GM12878 (cell line): ENCODE measurements around the gene NEFH. TPM values are rescaled to one million over a fixed set of nuclear protein-coding genes. Genes with fewer than 3 reads are reported as not detected.

Source experiments
- ATAC-seq: fragments of 200-7000 bp; cut with Tn5 transposase; 3 replicates; pipeline ENCODE4 v1.9.1; 2020; ENCODE audit warnings: mild to moderate bottlenecking, moderate library complexity
- BruUV-seq: library from RNA; stranded (reverse); fragments of 400-500 nt; replicated peaks from 2 replicates; lab custom pipeline; 2021; lab: Mats Ljungman, UMichigan
- CTCF ChIA-PET: fragments of 300-600 bp; sonication (Branson Sonifier 250); formaldehyde crosslinking; extraction: SDS; loops from one replicate; lab custom pipeline; 2021; ENCODE audit warnings: inconsistent platforms; lab: Yijun Ruan, JAX
- POLR2A ChIA-PET: fragments of 350-600 bp; formaldehyde crosslinking; extraction: SDS; loops from one replicate; lab custom pipeline; 2021; ENCODE audit warnings: inconsistent platforms; lab: Charles Lee
- RAD21 ChIA-PET: fragments of 300-600 bp; sonication (Branson Sonifier 250); formaldehyde crosslinking; loops from one replicate; lab custom pipeline; 2023; ENCODE audit warnings: antibody characterized with exemption; ENCODE audit not compliant: unreplicated experiment; lab: Charles Lee
- SMC1A ChIA-PET: fragments of 300-600 bp; sonication (Branson Sonifier 250); formaldehyde crosslinking; loops from one replicate; lab custom pipeline; 2023; ENCODE audit not compliant: unreplicated experiment, uncharacterized antibody; lab: Charles Lee
- DNase-seq: peaks from one replicate; pipeline ENCODE4 v3.0.0-alpha.2; 2011; ENCODE audit warnings: low read depth, low spot score
- FAIRE-seq: peaks from 3 replicates; lab custom pipeline; 2011; peaks lifted over from hg19 to GRCh38; lab: Jason Lieb, UNC
- H2AFZ ChIP-seq: 2 replicates; pipeline ENCODE4 v1.6.0; 2011; ENCODE audit warnings: low read depth, low read length, control low read depth; ENCODE audit not compliant: control insufficient read depth
- H3K27ac ChIP-seq: 2 replicates; pipeline ENCODE4 v1.5.1; 2011; ENCODE audit warnings: control low read depth; ENCODE audit not compliant: control insufficient read depth, insufficient read depth
- H3K27me3 ChIP-seq, 2 experiments: replicated peaks in 1 of 2; 2 replicates each; pipeline versions ENCODE4 v1.6.0 to v1.6.1; 2011; ENCODE audit warnings: low read length in 1 of 2; ENCODE audit not compliant: control insufficient read depth in 2 of 2, insufficient read depth in 2 of 2
- H3K36me3 ChIP-seq, 2 experiments: 2 replicates each; pipeline ENCODE4 v1.5.1; 2011; ENCODE audit warnings: low read length in 1 of 2; ENCODE audit not compliant: control insufficient read depth in 2 of 2, insufficient read depth in 2 of 2
- H3K4me1 ChIP-seq: 2 replicates; pipeline ENCODE4 v1.6.1; 2011; ENCODE audit warnings: mild to moderate bottlenecking, low read length, moderate library complexity, mixed read lengths; ENCODE audit not compliant: control insufficient read depth, insufficient read depth
- H3K4me2 ChIP-seq: 2 replicates; pipeline ENCODE4 v1.6.0; 2011; ENCODE audit warnings: control low read depth; ENCODE audit not compliant: control insufficient read depth, insufficient read depth
- H3K4me3 ChIP-seq: fragments of 200-600 bp; sonication (generic); 2 replicates; pipeline ENCODE4 v1.5.1; 2016
- H3K79me2 ChIP-seq: 2 replicates; pipeline ENCODE4 v1.6.0; 2011; ENCODE audit warnings: low read length; ENCODE audit not compliant: control insufficient read depth, insufficient read depth
- H3K9ac ChIP-seq: 2 replicates; pipeline ENCODE4 v1.8.0; 2011; ENCODE audit warnings: low read length, control low read depth, mixed read lengths; ENCODE audit not compliant: control insufficient read depth, insufficient read depth
- H3K9me3 ChIP-seq: replicated peaks from 3 replicates; pipeline ENCODE4 v1.5.1; 2011; ENCODE audit warnings: mild to moderate bottlenecking, low read length; ENCODE audit not compliant: control insufficient read depth, insufficient read depth
- H4K20me1 ChIP-seq: 2 replicates; pipeline ENCODE4 v1.6.0; 2011; ENCODE audit not compliant: control insufficient read depth, insufficient read depth
- BCLAF1 ChIP-seq: fragments of 450-650 bp; IDR thresholded peaks from 2 replicates; pipeline ENCODE4 v1.6.1; 2017; ENCODE audit warnings: antibody characterized with exemption, mild to moderate bottlenecking, moderate library complexity
- BRCA1 ChIP-seq: IDR thresholded peaks from 2 replicates; pipeline ENCODE4 v1.6.1; 2011; ENCODE audit warnings: low read depth, low read length, improper control_type of control experiment
- CHD1 ChIP-seq: IDR thresholded peaks from 2 replicates; pipeline ENCODE4 v1.6.1; 2012; ENCODE audit warnings: low read depth, low read length, improper control_type of control experiment
- EGR1 ChIP-seq, 2 experiments: IDR thresholded peaks; 1 replicate in 1 of 2; 2 replicates in 1 of 2; pipeline ENCODE4 v1.6.1; 2011 to 2012; ENCODE audit warnings: low read depth in 2 of 2, low read length in 2 of 2, borderline replicate concordance in 1 of 2, mild to moderate bottlenecking in 1 of 2, moderate library complexity in 1 of 2
- FOXK2 ChIP-seq: fragments of 450-650 bp; IDR thresholded peaks from 2 replicates; pipeline ENCODE4 v1.6.1; 2017; ENCODE audit warnings: mild to moderate bottlenecking, moderate library complexity
- HDAC2 ChIP-seq: fragments of 200-600 bp; sonication (generic); IDR thresholded peaks from 2 replicates; pipeline ENCODE4 v1.6.1; 2017
- IRF3 ChIP-seq: fragments of 450-650 bp; IDR thresholded peaks from 2 replicates; pipeline ENCODE4 v1.6.1; 2014; ENCODE audit warnings: mild to moderate bottlenecking
- MTA3 ChIP-seq: IDR thresholded peaks from 2 replicates; pipeline ENCODE4 v1.6.1; 2012; ENCODE audit warnings: low read length, inconsistent platforms, borderline replicate concordance
- MXI1 ChIP-seq: fragments of 150-350 bp; IDR thresholded peaks from 2 replicates; pipeline ENCODE4 v1.6.1; 2011; ENCODE audit warnings: low read depth, mild to moderate bottlenecking, inconsistent platforms, low read length, improper control_type of control experiment
- NFIC ChIP-seq: IDR thresholded peaks from 2 replicates; pipeline ENCODE4 v1.6.1; 2012; ENCODE audit warnings: low read depth, mild to moderate bottlenecking, inconsistent platforms, low read length, moderate library complexity
- PAX8 ChIP-seq: fragments of 450-650 bp; IDR thresholded peaks from 2 replicates; pipeline ENCODE4 v1.6.1; 2017; ENCODE audit warnings: mild to moderate bottlenecking, moderate library complexity
- SUZ12 ChIP-seq: fragments of 200-600 bp; sonication (generic); IDR thresholded peaks from one replicate; pipeline ENCODE4 v1.6.1; 2018; ENCODE audit warnings: antibody characterized with exemption, mild to moderate bottlenecking; ENCODE audit not compliant: unreplicated experiment
- USF1 ChIP-seq: IDR thresholded peaks from 2 replicates; pipeline ENCODE4 v1.6.1; 2011; ENCODE audit warnings: borderline replicate concordance, low read depth, mild to moderate bottlenecking, moderate library complexity, mixed read lengths, low read length; ENCODE audit not compliant: insufficient read depth; ENCODE audit errors: extremely low read length
- ZBED1 ChIP-seq: IDR thresholded peaks from 2 replicates; pipeline ENCODE4 v1.6.1; 2016; ENCODE audit warnings: borderline replicate concordance
- ZNF217 ChIP-seq: fragments of 450-650 bp; IDR thresholded peaks from 2 replicates; pipeline ENCODE4 v1.6.1; 2017; ENCODE audit warnings: antibody characterized with exemption, mild to moderate bottlenecking
- WGBS: methylation state at CpG from one replicate; pipeline ENCODE4 v1.1.6; 2016; ENCODE audit warnings: low lambda C conversion rate; ENCODE audit not compliant: insufficient replicate concordance, insufficient coverage; ENCODE audit errors: missing lambda C conversion rate; 5-methylcytosine and 5-hydroxymethylcytosine counted together
- in situ Hi-C: fragments of 300-500 bp; cut with MboI; formaldehyde crosslinking; loops from 9 replicates; pipeline ENCODE4 v1.14.3; 2018; ENCODE audit warnings: mixed read lengths
- intact Hi-C: fragments of 100-400 bp; cut with micrococcal nuclease; formaldehyde crosslinking; loops from one replicate; pipeline ENCODE4 v1.14.2; 2022; ENCODE audit not compliant: unreplicated experiment
- polyA plus RNA-seq, 11 experiments: library from polyadenylated mRNA; depleted of rRNA in 4 of 11; unstranded in 6 of 11; stranded (reverse) in 5 of 11; fragments of >200 nt; fragmentation: Nextera tagmentation in 4 of 11; fragmentation: Illumina TruSeq in 1 of 11; extraction: Ambion mirVana in 4 of 11; extraction: Trizol in 1 of 11; gene quantifications; 1 replicate in 1 of 11; 2 replicates in 10 of 11; pipeline versions ENCODE4 v1.2.1 to v1.2.3, GENCODE V29; 2011 to 2016; ENCODE audit warnings: inconsistent platforms in 2 of 11, missing spikeins in 2 of 11, low read depth in 1 of 11
- total RNA-seq, 4 experiments: library from RNA; depleted of rRNA in 3 of 4; stranded (reverse); fragments of >200 nt in 3 of 4; fragmentation: Illumina TruSeq in 1 of 4; extraction: Trizol in 1 of 4; gene quantifications; 2 replicates each; pipeline versions ENCODE4 v1.2.1 to v1.2.3, GENCODE V29; 2013 to 2021

NEFH gene
- total and polyA plus RNA-seq, 10 of the 15 experiments (the other 5 are each of a cell fraction or from before 2014, with no cell fraction given): 0.02 to 0.25 (median 0.09) TPM

DNA sequence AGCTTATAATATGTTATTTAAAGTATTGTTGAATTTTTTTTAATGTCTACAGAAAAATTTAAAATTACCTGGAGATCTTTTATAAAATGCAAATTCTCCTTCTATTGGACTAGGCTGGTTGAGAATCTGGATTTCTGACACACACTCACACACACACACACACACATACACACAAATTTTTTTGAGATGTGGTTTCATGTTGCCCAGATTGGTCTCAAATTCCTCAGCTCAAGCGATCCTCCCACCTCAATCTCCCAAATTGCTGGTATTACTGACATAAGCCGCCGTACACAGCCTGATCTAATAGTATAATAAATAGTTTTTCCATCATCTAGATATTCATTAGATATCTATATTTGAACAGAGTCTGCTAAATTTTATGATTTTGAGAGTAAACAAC is 46.2 kb upstream of the NEFH start:
- in situ Hi-C loops: no loop called here
- RAD21 ChIA-PET: no interaction called here
- DNase-seq: no peak
- H3K4me3 ChIP-seq: no peak overlapping the region
- no peak overlapping the region for H3K27ac ChIP-seq
- TF ChIP-seq FOXK2: no peak
- no peak for TF ChIP-seq MTA3
- no peak for TF ChIP-seq HDAC2
- TF ChIP-seq BRCA1: no peak
- no peak for TF ChIP-seq ZNF217
- no peak for TF ChIP-seq ZBED1
- TF ChIP-seq, all 136 proteins: peak for 0
- BruUV-seq: no TSS peak
- ChIA-PET SMC1A (no interaction called here), CTCF (interaction anchor here (0.6 kb wide), 1 partner anchor 63 kb away, joined by 3 read pairs; no protein-coding TSS in a partner anchor), POLR2A (no interaction called here)
- Histone ChIP-seq H4K20me1 (no peaks in the 10 kb centered on the region), H3K4me2 (no peak overlapping the region), H3K79me2 (no peaks in the 10 kb centered on the region), H3K9me3 (no peaks in the 10 kb centered on the region), H3K36me3 (no peaks in the 10 kb centered on the region), H2AFZ (no peak overlapping the region), H3K4me1 (no peaks in the 10 kb centered on the region), H3K27me3 (no peaks in the 10 kb centered on the region), H3K9ac (no peak overlapping the region)
- WGBS: 66% methylated on average over 3 of the region's 3 CpGs
- ATAC-seq (no peak), FAIRE-seq (no peak)
- intact Hi-C loops: no loop called here

- SMC1A ChIA-PET: no interaction called here
- RAD21 ChIA-PET: no interaction called here
- intact Hi-C loops (no loop called here), in situ Hi-C loops (no loop called here)
- H3K36me3 ChIP-seq: no peaks in the 10 kb centered on the region
- H3K79me2 ChIP-seq: no peaks in the 10 kb centered on the region
- H3K27ac ChIP-seq: no peak overlapping the region
- H4K20me1 ChIP-seq: no peaks in the 10 kb centered on the region
- H2AFZ ChIP-seq: no peak overlapping the region
- CTCF ChIA-PET: no interaction called here
- no TSS peak for BruUV-seq
- no peak overlapping the region for H3K4me3 ChIP-seq
- WGBS: 28% methylated on average over 7 of the region's 7 CpGs
- POLR2A ChIA-PET: no interaction called here
- no peak for FAIRE-seq
- no peaks in the 10 kb centered on the region for H3K27me3 ChIP-seq
- no peak overlapping the region for H3K9ac ChIP-seq
- no peaks in the 10 kb centered on the region for H3K4me1 ChIP-seq
- no peak for DNase-seq
- no peak for ATAC-seq
- H3K4me2 ChIP-seq: no peak overlapping the region
- H3K9me3 ChIP-seq: no peaks in the 10 kb centered on the region
- TF ChIP-seq IRF3: no peak
- no peak for TF ChIP-seq SUZ12
- no peak for TF ChIP-seq BCLAF1
- no peak for TF ChIP-seq EGR1 (IDR thresholded peaks at IDR 0.05; ENCODE audit: borderline replicate concordance in 1 of 2, low read depth in 2 of 2, low read length in 2 of 2)
- no peak for TF ChIP-seq PAX8
- no peak for TF ChIP-seq NFIC
- TF ChIP-seq ZBED1: no peak
- no peak for TF ChIP-seq USF1
- TF ChIP-seq FOXK2: no peak
- TF ChIP-seq MXI1: no peak
- no peak for TF ChIP-seq CHD1
These were observed 45.7 kb upstream of the NEFH start for GRCh38 chr22:29434288-29434687.
